H9 (cell line): ENCODE results near the gene SGCD. TPM values are rescaled to one million over a fixed set of nuclear protein-coding genes. Genes with fewer than 3 reads are reported as not detected.

ENCODE experiments used
- DNase-seq: peaks from one replicate; pipeline ENCODE4 v3.0.0-alpha.2; 2017
- H2AFZ ChIP-seq: one replicate; pipeline ENCODE4 v1.6.1; 2013; ENCODE audit warnings: mild to moderate bottlenecking, low read length, control low read depth, moderate library complexity
- H2AK5ac ChIP-seq: 2 replicates; pipeline ENCODE4 v1.6.1; 2013; ENCODE audit warnings: low read length, control low read depth, mixed read lengths; ENCODE audit not compliant: insufficient read length
- H2BK120ac ChIP-seq: one replicate; pipeline ENCODE4 v1.6.1; 2013; ENCODE audit warnings: low read depth, mild to moderate bottlenecking, low read length, control low read depth, inconsistent platforms; ENCODE audit not compliant: poor library complexity, severe bottlenecking
- H2BK12ac ChIP-seq: 2 replicates; pipeline ENCODE4 v1.6.1; 2013; ENCODE audit warnings: low read length, control low read depth, mixed read lengths, low read depth; ENCODE audit not compliant: insufficient read length
- H2BK15ac ChIP-seq: 2 replicates; pipeline ENCODE4 v1.6.1; 2013; ENCODE audit warnings: low read depth, low read length, control low read depth
- H2BK20ac ChIP-seq: one replicate; pipeline ENCODE4 v1.6.1; 2013; ENCODE audit warnings: low read depth, mild to moderate bottlenecking, low read length, control low read depth, inconsistent platforms; ENCODE audit not compliant: poor library complexity, severe bottlenecking
- H2BK5ac ChIP-seq: 2 replicates; pipeline ENCODE4 v1.6.1; 2013; ENCODE audit warnings: low read length, control low read depth, mixed read lengths; ENCODE audit not compliant: insufficient read length
- H3K14ac ChIP-seq: 2 replicates; pipeline ENCODE4 v1.6.1; 2013; ENCODE audit warnings: low read length, control low read depth; ENCODE audit not compliant: insufficient read depth
- H3K18ac ChIP-seq: 2 replicates; pipeline ENCODE4 v1.6.1; 2013; ENCODE audit warnings: low read depth, mild to moderate bottlenecking, mixed read lengths, low read length, control low read depth; ENCODE audit not compliant: insufficient read length
- H3K23ac ChIP-seq: 2 replicates; pipeline ENCODE4 v1.6.1; 2013; ENCODE audit warnings: low read length, control low read depth, mixed read lengths, low read depth; ENCODE audit not compliant: insufficient read length
- H3K23me2 ChIP-seq: 2 replicates; pipeline ENCODE4 v1.6.1; 2013; ENCODE audit warnings: low read depth, mild to moderate bottlenecking, mixed read lengths, low read length, control low read depth; ENCODE audit not compliant: insufficient read length, poor library complexity, severe bottlenecking
- H3K27ac ChIP-seq: 2 replicates; pipeline ENCODE4 v1.5.1; 2013; ENCODE audit warnings: low read length, control low read depth, mixed read lengths, low read depth; ENCODE audit not compliant: insufficient read length
- H3K27me3 ChIP-seq: 2 replicates; pipeline ENCODE4 v1.6.1; 2013; ENCODE audit warnings: low read length, control low read depth, inconsistent platforms; ENCODE audit not compliant: insufficient read depth
- H3K4ac ChIP-seq: 2 replicates; pipeline ENCODE4 v1.6.1; 2013; ENCODE audit warnings: low read depth, mild to moderate bottlenecking, control low read depth, inconsistent platforms, low read length, moderate library complexity
- H3K4me1 ChIP-seq: 2 replicates; pipeline ENCODE4 v1.6.1; 2013; ENCODE audit warnings: low read length, control low read depth, inconsistent platforms; ENCODE audit not compliant: insufficient read depth
- H3K4me2 ChIP-seq: 2 replicates; pipeline ENCODE4 v1.6.1; 2013; ENCODE audit warnings: low read length, control low read depth, mixed read lengths; ENCODE audit not compliant: insufficient read length, insufficient read depth
- H3K56ac ChIP-seq: 2 replicates; pipeline ENCODE4 v1.6.1; 2013; ENCODE audit warnings: low read depth, mild to moderate bottlenecking, mixed read lengths, low read length, control low read depth; ENCODE audit not compliant: insufficient read length
- H3K79me1 ChIP-seq: 2 replicates; pipeline ENCODE4 v1.6.1; 2013; ENCODE audit warnings: low read depth, mild to moderate bottlenecking, moderate library complexity, low read length, control low read depth, inconsistent platforms; ENCODE audit not compliant: insufficient read depth, poor library complexity, severe bottlenecking
- H3K79me2 ChIP-seq: 2 replicates; pipeline ENCODE4 v1.6.1; 2013; ENCODE audit warnings: low read length, control low read depth, inconsistent platforms; ENCODE audit not compliant: insufficient read depth
- H3K9ac ChIP-seq: 2 replicates; pipeline ENCODE4 v1.6.1; 2013; ENCODE audit warnings: low read length, control low read depth, mixed read lengths; ENCODE audit not compliant: insufficient read length; ENCODE audit errors: extremely low read depth
- H3K9me3 ChIP-seq: one replicate; pipeline ENCODE4 v1.6.1; 2013; ENCODE audit warnings: low read depth, low read length, inconsistent platforms; ENCODE audit not compliant: control insufficient read depth
- H3T11ph ChIP-seq: one replicate; pipeline ENCODE4 v1.6.1; 2013; ENCODE audit warnings: mild to moderate bottlenecking, low read length, control low read depth, inconsistent platforms
- H4K20me1 ChIP-seq: one replicate; pipeline ENCODE4 v1.6.1; 2013; ENCODE audit not compliant: control insufficient read depth, insufficient read length, insufficient read depth
- H4K5ac ChIP-seq: 2 replicates; pipeline ENCODE4 v1.6.1; 2013; ENCODE audit warnings: low read depth, mild to moderate bottlenecking, mixed read lengths, low read length, control low read depth; ENCODE audit not compliant: insufficient read length
- H4K8ac ChIP-seq: replicated peaks from 2 replicates; pipeline ENCODE4 v1.6.1; 2013; ENCODE audit warnings: low read length, control low read depth, mixed read lengths, low read depth; ENCODE audit not compliant: insufficient read length
- H4K91ac ChIP-seq: 2 replicates; pipeline ENCODE4 v1.6.1; 2013; ENCODE audit warnings: low read depth, mild to moderate bottlenecking, moderate library complexity, mixed read lengths, low read length, control low read depth; ENCODE audit not compliant: insufficient read length
- H3K27ac Mint-ChIP-seq, 3 experiments: 2 replicates in 2 of 3; 3 replicates in 1 of 3; pipeline ENCODE4 v1.8.0; 2020 to 2021; ENCODE audit warnings: mixed read lengths in 3 of 3, mild to moderate bottlenecking in 1 of 3, moderate library complexity in 1 of 3
- H3K27me3 Mint-ChIP-seq: 2 replicates; pipeline ENCODE4 v1.8.0; 2021; ENCODE audit warnings: low read depth, mild to moderate bottlenecking, moderate library complexity, mixed read lengths
- H3K36me3 Mint-ChIP-seq, 3 experiments: 2 replicates in 2 of 3; 3 replicates in 1 of 3; pipeline ENCODE4 v1.8.0; 2020 to 2021; ENCODE audit warnings: low read depth in 3 of 3, mixed read lengths in 3 of 3; ENCODE audit not compliant: insufficient read depth in 1 of 3
- H3K4me1 Mint-ChIP-seq, 2 experiments: 2 replicates each; pipeline ENCODE4 v1.8.0; 2020; ENCODE audit warnings: mixed read lengths in 2 of 2
- H3K4me3 Mint-ChIP-seq, 2 experiments: 2 replicates in 1 of 2; 3 replicates in 1 of 2; pipeline ENCODE4 v1.8.0; 2020 to 2021; ENCODE audit warnings: mild to moderate bottlenecking in 2 of 2, mixed read lengths in 2 of 2, moderate library complexity in 1 of 2
- H3K9me3 Mint-ChIP-seq, 2 experiments: 2 replicates in 1 of 2; 3 replicates in 1 of 2; pipeline ENCODE4 v1.8.0; 2020; ENCODE audit warnings: mild to moderate bottlenecking in 2 of 2, mixed read lengths in 2 of 2, moderate library complexity in 1 of 2
- CTCF ChIP-seq: fragments of 200-600 bp; sonication (generic); conservative IDR thresholded peaks from 3 replicates; pipeline ENCODE4 v1.8.0; 2021; ENCODE audit warnings: antibody characterized with exemption, mild to moderate bottlenecking
- WGBS: extraction: QIAGEN DNeasy Blood & Tissue Kit; methylation state at CpG from one replicate; pipeline ENCODE4 v1.1.7; 2013; ENCODE audit warnings: missing lambda C conversion rate, low lambda C conversion rate, mixed read lengths; ENCODE audit not compliant: insufficient read length; ENCODE audit errors: extremely low coverage; 5-methylcytosine and 5-hydroxymethylcytosine counted together
- total RNA-seq: library from RNA; stranded (reverse); gene quantifications from 2 replicates; pipeline ENCODE4 v1.2.1, GENCODE V29; 2021

Gene SGCD
- total RNA-seq, 1 experiment from 2014 or later, result 0.11 TPM

GRCh38 chr5:156420665-156421064 lies 93.7 kb downstream of the SGCD start:
- no peak overlapping the region for H3K14ac ChIP-seq
- no peaks in the 10 kb centered on the region for H3K79me1 ChIP-seq
- H4K20me1 ChIP-seq, result no peaks in the 10 kb centered on the region
- no peak overlapping the region for H3K18ac ChIP-seq
- no peak overlapping the region for H2BK120ac ChIP-seq
- peaks cover 14 to 20% of the 10 kb centered on the region in 2 experiments for H3K4me1 Mint-ChIP-seq
- no peak overlapping the region for H2BK20ac ChIP-seq
- H3K27me3 ChIP-seq, result no peaks in the 10 kb centered on the region
- no peak overlapping the region for H3K4me2 ChIP-seq
- no peak for TF ChIP-seq CTCF
- no peak overlapping the region for H2AK5ac ChIP-seq
- no peak overlapping the region for H3T11ph ChIP-seq
- H2BK5ac ChIP-seq, result no peak overlapping the region
- H3K9me3 Mint-ChIP-seq, result no peaks in the 10 kb centered on the region
- no CpG with 5 or more reads among the region's 1 CpG for WGBS
- no peak overlapping the region for H2AFZ ChIP-seq
- H3K27ac Mint-ChIP-seq, result no peak overlapping the region
- peaks cover 9% of the 10 kb centered on the region for H3K4me1 ChIP-seq
- no peak for DNase-seq
- no peaks in the 10 kb centered on the region for H3K23me2 ChIP-seq
- no peak overlapping the region for H2BK12ac ChIP-seq
- H3K27ac ChIP-seq, result no peak overlapping the region
- no peak overlapping the region for H4K8ac ChIP-seq
- no peak overlapping the region for H3K4ac ChIP-seq
- H4K5ac ChIP-seq, result no peak overlapping the region
- no peak overlapping the region for H3K4me3 Mint-ChIP-seq
- H2BK15ac ChIP-seq, result no peak overlapping the region
- H3K9me3 ChIP-seq, result no peaks in the 10 kb centered on the region
- no peak overlapping the region for H3K56ac ChIP-seq
- no peaks in the 10 kb centered on the region for H3K36me3 Mint-ChIP-seq
- H4K91ac ChIP-seq, result no peak overlapping the region
- H3K79me2 ChIP-seq, result no peaks in the 10 kb centered on the region
- no peak overlapping the region for H3K23ac ChIP-seq
- H3K9ac ChIP-seq, result no peak overlapping the region
- H3K27me3 Mint-ChIP-seq, result no peaks in the 10 kb centered on the region
